IMR-90 (cell line): Measurements from ENCODE around the gene C19orf53. TPM values are rescaled to one million over a fixed set of nuclear protein-coding genes. Genes with fewer than 3 reads are reported as not detected.

Experiments
- ATAC-seq: fragments of 200-7000 bp; cut with Tn5 transposase; 2 replicates; pipeline ENCODE4 v1.9.1; 2020; ENCODE audit warnings: low read depth, mild to moderate bottlenecking, moderate library complexity
- BruUV-seq: library from RNA; stranded (reverse); fragments of 400-500 nt; replicated peaks from 2 replicates; lab custom pipeline; 2021; lab: Mats Ljungman, UMichigan
- CTCF ChIA-PET: fragments of 300-600 bp; formaldehyde crosslinking; extraction: SDS; loops from one replicate; lab custom pipeline; 2021; ENCODE audit warnings: antibody characterized with exemption; lab: Yijun Ruan, JAX
- POLR2A ChIA-PET: fragments of 300-600 bp; sonication (Branson Sonifier 250); formaldehyde crosslinking; loops from one replicate; lab custom pipeline; 2022; ENCODE audit warnings: antibody characterized with exemption; ENCODE audit not compliant: unreplicated experiment; lab: Charles Lee
- DNase-seq: peaks from one replicate; pipeline ENCODE4 v3.0.0; 2013
- H2AFZ ChIP-seq: replicated peaks from 2 replicates; pipeline ENCODE3; 2013; ENCODE audit warnings: low read length, mild to moderate bottlenecking; ENCODE audit not compliant: poor library complexity
- H2AK5ac ChIP-seq: 2 replicates; pipeline ENCODE4 v1.6.1; 2013; ENCODE audit warnings: low read depth, low read length, inconsistent platforms
- H2AK9ac ChIP-seq: replicated peaks from 2 replicates; pipeline ENCODE3; 2013; ENCODE audit warnings: mild to moderate bottlenecking, low read depth, low read length, moderate library complexity; ENCODE audit not compliant: poor library complexity
- H2BK120ac ChIP-seq: 2 replicates; pipeline ENCODE4 v1.6.1; 2013; ENCODE audit warnings: low read depth, low read length, inconsistent platforms
- H2BK15ac ChIP-seq: 3 replicates; pipeline ENCODE4 v1.6.1; 2013; ENCODE audit warnings: low read depth, low read length, inconsistent platforms
- H2BK20ac ChIP-seq: 2 replicates; pipeline ENCODE4 v1.6.1; 2013; ENCODE audit warnings: low read depth, mild to moderate bottlenecking, inconsistent platforms, low read length, moderate library complexity
- H2BK5ac ChIP-seq: 2 replicates; pipeline ENCODE4 v1.6.1; 2013; ENCODE audit warnings: mild to moderate bottlenecking, low read depth, low read length, inconsistent platforms; ENCODE audit not compliant: poor library complexity, severe bottlenecking
- H3K14ac ChIP-seq: replicated peaks from 2 replicates; pipeline ENCODE4 v1.6.1; 2013; ENCODE audit warnings: low read depth, low read length, inconsistent platforms
- H3K18ac ChIP-seq: 2 replicates; pipeline ENCODE4 v1.6.1; 2013; ENCODE audit warnings: low read depth, low read length, control low read depth
- H3K23ac ChIP-seq: 2 replicates; pipeline ENCODE4 v1.6.1; 2013; ENCODE audit warnings: low read depth, low read length, inconsistent platforms
- H3K27ac ChIP-seq: 2 replicates; pipeline ENCODE4 v1.5.1; 2013; ENCODE audit warnings: mild to moderate bottlenecking, control low read depth, low read length; ENCODE audit not compliant: insufficient read depth
- H3K27me3 ChIP-seq: 2 replicates; pipeline ENCODE4 v1.6.1; 2013; ENCODE audit warnings: low read length; ENCODE audit not compliant: control insufficient read depth, insufficient read depth
- H3K36me3 ChIP-seq: 2 replicates; pipeline ENCODE4 v1.6.1; 2013; ENCODE audit warnings: low read length, mixed read lengths; ENCODE audit not compliant: control insufficient read depth, insufficient read depth
- H3K4ac ChIP-seq: 2 replicates; pipeline ENCODE4 v1.6.1; 2013; ENCODE audit warnings: low read depth, low read length, inconsistent platforms
- H3K4me1 ChIP-seq: 2 replicates; pipeline ENCODE4 v1.6.1; 2013; ENCODE audit warnings: low read length, mixed read lengths; ENCODE audit not compliant: control insufficient read depth, insufficient read depth
- H3K4me2 ChIP-seq: 2 replicates; pipeline ENCODE4 v1.6.1; 2013; ENCODE audit warnings: low read depth, mild to moderate bottlenecking, control low read depth, low read length, moderate library complexity
- H3K4me3 ChIP-seq: 2 replicates; pipeline ENCODE4 v1.5.1; 2013; ENCODE audit warnings: low read depth, mild to moderate bottlenecking, control low read depth, low read length, moderate library complexity; ENCODE audit not compliant: insufficient read depth
- H3K56ac ChIP-seq: 2 replicates; pipeline ENCODE4 v1.6.1; 2013; ENCODE audit warnings: low read length, inconsistent platforms; ENCODE audit not compliant: insufficient read depth; ENCODE audit errors: extremely low read depth
- H3K79me1 ChIP-seq, 2 experiments: 2 replicates each; pipeline ENCODE4 v1.6.1; 2013; ENCODE audit warnings: low read length in 2 of 2, inconsistent platforms in 1 of 2, low read depth in 1 of 2
- H3K9ac ChIP-seq: 2 replicates; pipeline ENCODE4 v1.6.1; 2013; ENCODE audit warnings: low read depth, low read length, control low read depth
- H3K9me1 ChIP-seq: 2 replicates; pipeline ENCODE4 v1.6.1; 2013; ENCODE audit warnings: low read length, inconsistent platforms; ENCODE audit not compliant: insufficient read depth
- H3K9me3 ChIP-seq: 2 replicates; pipeline ENCODE4 v1.6.1; 2013; ENCODE audit warnings: low read length; ENCODE audit not compliant: control insufficient read depth, insufficient read depth
- H4K20me1 ChIP-seq: 2 replicates; pipeline ENCODE4 v1.6.1; 2013; ENCODE audit warnings: low read length, inconsistent platforms; ENCODE audit not compliant: insufficient read depth
- H4K5ac ChIP-seq: 2 replicates; pipeline ENCODE4 v1.6.1; 2013; ENCODE audit warnings: mild to moderate bottlenecking, low read depth, low read length, control low read depth
- H4K8ac ChIP-seq, 2 experiments: 2 replicates each; pipeline ENCODE4 v1.6.1; 2013; ENCODE audit warnings: low read depth in 2 of 2, low read length in 2 of 2, control low read depth in 1 of 2, inconsistent platforms in 1 of 2
- H4K91ac ChIP-seq: 2 replicates; pipeline ENCODE4 v1.6.1; 2013; ENCODE audit warnings: low read depth, low read length, inconsistent platforms; ENCODE audit not compliant: insufficient read depth
- BHLHE40 ChIP-seq: fragments of 150-350 bp; IDR thresholded peaks from 2 replicates; pipeline ENCODE4 v1.6.1; 2016; ENCODE audit warnings: mild to moderate bottlenecking, low read depth, low read length
- CEBPB ChIP-seq: IDR thresholded peaks from 2 replicates; pipeline ENCODE4 v1.6.1; 2012; ENCODE audit warnings: low read depth, low read length, improper control_type of control experiment
- CHD1 ChIP-seq: IDR thresholded peaks from 2 replicates; pipeline ENCODE4 v1.6.1; 2012; ENCODE audit warnings: low read depth, low read length, improper control_type of control experiment
- FOS ChIP-seq: fragments of 150-350 bp; IDR thresholded peaks from 2 replicates; pipeline ENCODE4 v1.6.1; 2016; ENCODE audit warnings: low read depth, low read length
- MAZ ChIP-seq: IDR thresholded peaks from 2 replicates; pipeline ENCODE4 v1.6.1; 2012; ENCODE audit warnings: low read depth, mild to moderate bottlenecking, low read length, improper control_type of control experiment, moderate library complexity, borderline replicate concordance
- MXI1 ChIP-seq: IDR thresholded peaks from 2 replicates; pipeline ENCODE4 v1.6.1; 2012; ENCODE audit warnings: low read depth, mild to moderate bottlenecking, low read length, moderate library complexity, borderline replicate concordance
- NFE2L2 ChIP-seq: fragments of 150-350 bp; IDR thresholded peaks from 2 replicates; pipeline ENCODE4 v1.6.1; 2016; ENCODE audit warnings: low read depth, mild to moderate bottlenecking, low read length
- POLR2A ChIP-seq: IDR thresholded peaks from 2 replicates; pipeline ENCODE4 v1.6.1; 2012; ENCODE audit warnings: mild to moderate bottlenecking, low read depth, low read length
- RAD21 ChIP-seq: IDR thresholded peaks from 2 replicates; pipeline ENCODE4 v1.6.1; 2012; ENCODE audit warnings: low read length, improper control_type of control experiment
- RFX5 ChIP-seq: IDR thresholded peaks from 2 replicates; pipeline ENCODE4 v1.8.0; 2012; ENCODE audit warnings: low read depth, mild to moderate bottlenecking, low read length, moderate library complexity
- SMC3 ChIP-seq: fragments of 150-350 bp; IDR thresholded peaks from 2 replicates; pipeline ENCODE4 v1.6.1; 2016; ENCODE audit warnings: low read depth, mild to moderate bottlenecking, antibody characterized with exemption, low read length, moderate library complexity
- WGBS, 2 experiments: methylation state at CpG; one replicate each; pipeline versions ENCODE4 v1.1.5 to v1.1.7; 2013; ENCODE audit warnings: missing lambda C conversion rate in 2 of 2; ENCODE audit not compliant: insufficient read length in 1 of 2; ENCODE audit errors: extremely low coverage in 2 of 2; 5-methylcytosine and 5-hydroxymethylcytosine counted together
- dilution Hi-C: fragments of 300-500 bp; cut with HindIII; formaldehyde crosslinking; loops from one replicate; pipeline ENCODE4 v1.14.3; 2018; ENCODE audit warnings: low sequenced_read_pairs; ENCODE audit not compliant: unreplicated experiment
- in situ Hi-C: fragments of 300-500 bp; cut with MboI; formaldehyde crosslinking; loops from 3 replicates; pipeline ENCODE4 v1.14.3; 2019; ENCODE audit warnings: low sequenced_read_pairs, inconsistent platforms, mixed read lengths
- intact Hi-C: fragments of 100-400 bp; cut with micrococcal nuclease; formaldehyde crosslinking; loops from 2 replicates; pipeline ENCODE4 v1.10.0; 2022
- polyA plus RNA-seq, 3 experiments: library from polyadenylated mRNA; depleted of rRNA; stranded (reverse); fragments of >200 nt; gene quantifications; 2 replicates each; pipeline ENCODE4 v1.2.3, GENCODE V29; 2012; ENCODE audit warnings: low replicate concordance in 1 of 3
- total RNA-seq: library from RNA; depleted of rRNA; stranded (reverse); fragments of >200 nt; gene quantifications from 2 replicates; pipeline ENCODE4 v1.2.3, GENCODE V29; 2012
- TF ChIP-seq, protein P1 (sequence below): fragments of 150-350 bp; IDR thresholded peaks from 2 replicates; pipeline ENCODE4 v1.6.1; 2016; ENCODE audit warnings: low read depth, mild to moderate bottlenecking, low read length, moderate library complexity, borderline replicate concordance
- TF ChIP-seq, protein P2 (sequence below): fragments of 150-350 bp; IDR thresholded peaks from 2 replicates; pipeline ENCODE4 v1.6.1; 2017; ENCODE audit warnings: mild to moderate bottlenecking, antibody characterized with exemption, low read length, low read depth

The C19orf53 gene
- total and polyA plus RNA-seq, 2 of the 4 experiments (the other 2 are of a cell fraction), result 61.3 to 290 TPM

DNA sequence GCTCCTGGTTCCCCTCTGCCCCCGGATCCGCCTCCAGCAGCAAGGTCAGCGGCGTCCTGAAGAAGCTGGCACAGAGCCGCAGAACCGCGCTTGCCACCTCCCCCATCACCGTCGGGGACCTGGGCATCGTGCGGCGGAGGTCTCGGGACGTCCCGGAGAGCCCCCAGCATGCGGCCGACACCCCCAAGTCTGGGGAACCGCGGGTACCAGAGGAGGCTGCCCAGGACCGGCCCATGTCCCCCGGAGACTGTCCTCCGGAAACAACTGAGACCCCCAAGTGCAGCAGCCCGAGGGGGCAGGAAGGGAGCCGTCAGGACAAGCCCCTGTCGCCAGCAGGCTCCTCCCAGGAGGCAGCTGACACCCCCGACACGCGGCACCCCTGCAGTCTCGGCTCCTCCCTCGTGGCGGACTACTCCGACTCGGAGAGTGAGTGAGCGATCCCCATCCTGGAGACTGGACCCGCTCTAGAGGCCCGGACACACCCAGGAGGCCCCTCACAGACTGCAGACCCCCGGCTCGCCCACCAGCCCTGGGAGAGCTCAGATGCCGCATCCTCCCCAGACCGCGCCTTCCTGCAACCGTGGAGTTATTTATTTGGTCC is 11.5 kb upstream of the C19orf53 start:
- Histone ChIP-seq H3K14ac (no peak overlapping the region), H3K4me1 (peaks cover 7% of the 10 kb centered on the region), H2AFZ (no peak overlapping the region), H3K27ac (no peak overlapping the region), H3K4me3 (no peak overlapping the region), H3K23ac (no peak overlapping the region), H2BK20ac (no peak overlapping the region), H2BK15ac (no peak overlapping the region), H3K36me3 (peaks cover 54% of the 10 kb centered on the region), H3K4ac (no peak overlapping the region), H4K5ac (no peak overlapping the region), H3K18ac (no peak overlapping the region), H4K91ac (no peak overlapping the region), H2AK9ac (no peak overlapping the region), H3K4me2 (no peak overlapping the region), H3K9me1 (no peaks in the 10 kb centered on the region; the same call in 1 of the 2 replicates), H3K79me1 (peaks cover 18 to 40% of the 10 kb centered on the region in 2 experiments), H2AK5ac (no peak overlapping the region), H2BK120ac (no peak overlapping the region), H3K56ac (no peak overlapping the region), H3K27me3 (no peaks in the 10 kb centered on the region), H3K9ac (no peak overlapping the region), H3K9me3 (no peaks in the 10 kb centered on the region), H4K8ac (no peak overlapping the region), H2BK5ac (no peak overlapping the region), H4K20me1 (0 out of 2 replicates have a peak, but pooled peaks cover 8% of the 10 kb centered on the region)
- ATAC-seq (no peak), DNase-seq (no peak)
- TF ChIP-seq CEBPB (no peak), POLR2A (no peak), NFE2L2 (no peak), MAZ (no peak), RAD21 (no peak), BHLHE40 (no peak), FOS (no peak), SMC3 (no peak), CHD1 (no peak), RFX5 (no peak), MXI1 (no peak)
- TF ChIP-seq, protein P1, sequence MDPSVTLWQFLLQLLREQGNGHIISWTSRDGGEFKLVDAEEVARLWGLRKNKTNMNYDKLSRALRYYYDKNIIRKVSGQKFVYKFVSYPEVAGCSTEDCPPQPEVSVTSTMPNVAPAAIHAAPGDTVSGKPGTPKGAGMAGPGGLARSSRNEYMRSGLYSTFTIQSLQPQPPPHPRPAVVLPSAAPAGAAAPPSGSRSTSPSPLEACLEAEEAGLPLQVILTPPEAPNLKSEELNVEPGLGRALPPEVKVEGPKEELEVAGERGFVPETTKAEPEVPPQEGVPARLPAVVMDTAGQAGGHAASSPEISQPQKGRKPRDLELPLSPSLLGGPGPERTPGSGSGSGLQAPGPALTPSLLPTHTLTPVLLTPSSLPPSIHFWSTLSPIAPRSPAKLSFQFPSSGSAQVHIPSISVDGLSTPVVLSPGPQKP, result no peak
- TF ChIP-seq, protein P2, sequence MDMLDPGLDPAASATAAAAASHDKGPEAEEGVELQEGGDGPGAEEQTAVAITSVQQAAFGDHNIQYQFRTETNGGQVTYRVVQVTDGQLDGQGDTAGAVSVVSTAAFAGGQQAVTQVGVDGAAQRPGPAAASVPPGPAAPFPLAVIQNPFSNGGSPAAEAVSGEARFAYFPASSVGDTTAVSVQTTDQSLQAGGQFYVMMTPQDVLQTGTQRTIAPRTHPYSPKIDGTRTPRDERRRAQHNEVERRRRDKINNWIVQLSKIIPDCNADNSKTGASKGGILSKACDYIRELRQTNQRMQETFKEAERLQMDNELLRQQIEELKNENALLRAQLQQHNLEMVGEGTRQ, result no peak
- intact Hi-C loops, result no loop called here
- CTCF ChIA-PET, result no interaction called here
- dilution Hi-C loops, result no loop called here
- POLR2A ChIA-PET, result no interaction called here
- WGBS, 2 experiments, result 91% methylated on average over 25 of the region's 42 CpGs; no CpG with 5 or more reads in 1 of the 2 experiments
- BruUV-seq, result no TSS peak
- in situ Hi-C loops, result loop anchor here (25.0 kb wide), 1 partner anchor 325 kb away; the partner anchor contains the start of genes C19orf67 and SAMD1
